Activated CD8-positive, alpha-beta memory T cell treated with anti-CD3 and anti-CD28 coated beads, Interleukin-2, amount 50 U/mL, for 24 hours (primary cell): Measurements from ENCODE around the gene RBM28.

ENCODE experiments used
- DNase-seq: peaks from one replicate; pipeline ENCODE4 v3.0.0-alpha.2; 2020; ENCODE audit errors: extremely low read depth

The RBM28 gene

GRCh38 chr7:128374041-128374440 is 30.3 kb upstream of the RBM28 start:
- no peak for DNase-seq

DNA sequence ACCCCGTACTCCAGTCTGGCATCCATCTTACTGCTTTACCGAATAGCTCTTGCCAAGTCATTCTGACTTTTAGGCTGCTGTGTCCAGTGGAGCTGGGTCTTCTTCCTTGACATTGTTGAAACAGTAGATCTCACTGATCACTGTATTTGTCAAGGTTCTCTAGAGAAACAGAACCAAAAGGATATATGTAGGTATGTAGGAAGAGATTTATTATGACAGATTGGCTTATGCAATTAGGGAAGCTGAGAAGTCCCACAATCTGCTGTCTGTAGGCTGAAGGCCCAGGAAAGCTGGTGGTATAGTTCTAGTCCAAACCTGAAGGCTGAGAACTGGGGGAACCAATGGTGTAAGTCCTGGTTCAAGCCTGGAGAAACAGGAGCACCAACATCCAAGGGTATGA is 29.9 kb upstream of the RBM28 start:
- no peak for DNase-seq

DNA sequence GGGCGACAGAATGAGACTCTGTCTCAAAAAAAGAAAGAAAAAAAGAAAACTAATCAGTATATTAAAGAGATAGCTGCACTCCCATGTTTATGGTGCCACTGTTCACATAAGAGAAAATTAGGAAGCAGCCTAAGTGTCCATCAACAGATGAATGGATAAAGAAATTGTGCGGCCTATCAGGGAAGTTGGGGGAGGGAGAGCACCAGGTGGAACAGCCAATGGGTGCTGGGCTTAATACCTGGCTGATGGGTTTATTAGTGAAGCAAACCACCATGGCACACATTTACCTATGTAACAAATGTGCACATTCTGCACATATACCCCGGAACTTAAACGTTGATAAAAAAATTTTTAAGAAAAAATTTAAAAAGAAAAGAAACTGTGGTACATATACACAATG is 26.8 kb upstream of the RBM28 start:
- DNase-seq = no peak

DNA sequence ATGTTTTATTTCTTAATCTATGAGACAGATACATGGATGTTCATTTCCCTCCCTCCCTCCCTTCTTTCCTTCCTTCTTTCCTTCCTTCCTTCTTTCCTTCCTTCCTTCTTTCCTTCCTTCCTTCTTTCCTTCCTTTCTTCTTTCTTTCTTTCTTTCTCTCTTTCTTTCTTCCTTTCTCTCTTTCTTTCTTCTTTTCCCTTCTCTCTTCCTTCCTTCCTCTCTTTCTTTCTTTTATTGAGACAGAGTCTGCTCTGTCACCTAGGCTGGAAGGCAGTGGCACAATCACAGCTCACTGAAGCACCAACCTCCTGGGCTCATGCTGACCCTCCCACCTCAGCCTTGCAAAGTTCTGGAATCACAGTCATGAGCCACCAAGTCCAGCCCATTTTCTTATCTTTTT is 23.3 kb upstream of the RBM28 start:
- no peak for DNase-seq

DNA sequence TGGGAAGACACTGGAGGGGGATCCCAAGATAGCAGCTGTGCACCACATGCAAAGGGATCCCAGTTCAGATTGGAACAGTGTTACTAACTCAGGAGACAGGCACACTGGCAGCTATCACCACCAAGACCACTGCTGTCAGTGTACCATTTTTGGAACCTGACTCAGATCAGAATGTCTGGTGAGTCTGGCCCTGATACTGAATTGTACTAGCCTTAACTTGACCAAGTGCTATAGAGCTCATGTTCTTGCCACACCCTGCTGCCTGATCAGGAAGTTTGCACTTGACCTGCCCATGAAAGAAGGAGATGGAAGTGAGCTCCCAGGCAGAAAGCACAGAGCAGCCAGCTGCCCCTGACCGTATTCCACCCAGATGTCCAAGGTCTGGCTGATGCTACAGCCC is 22.6 kb upstream of the RBM28 start:
- DNase-seq = no peak

DNA sequence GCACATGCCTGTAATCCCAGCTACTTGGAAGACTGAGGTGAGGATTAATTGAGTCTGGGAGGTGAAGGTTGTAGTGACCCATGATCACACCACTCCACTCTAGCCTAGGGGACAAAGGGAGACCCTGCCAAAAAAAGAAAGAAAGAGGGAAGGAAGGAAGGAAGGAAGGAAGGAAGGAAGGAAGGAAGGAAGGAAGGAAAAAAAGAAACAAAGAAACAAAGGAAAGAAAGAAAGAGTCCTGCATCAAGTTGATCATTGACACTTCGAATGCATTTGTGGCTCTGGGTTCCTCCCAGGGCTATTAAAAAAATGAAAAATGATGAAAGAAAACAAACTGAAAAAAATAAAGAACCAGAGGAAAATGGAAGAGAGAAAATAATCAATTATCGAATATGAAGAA is 21.7 kb upstream of the RBM28 start:
- no peak for DNase-seq

DNA sequence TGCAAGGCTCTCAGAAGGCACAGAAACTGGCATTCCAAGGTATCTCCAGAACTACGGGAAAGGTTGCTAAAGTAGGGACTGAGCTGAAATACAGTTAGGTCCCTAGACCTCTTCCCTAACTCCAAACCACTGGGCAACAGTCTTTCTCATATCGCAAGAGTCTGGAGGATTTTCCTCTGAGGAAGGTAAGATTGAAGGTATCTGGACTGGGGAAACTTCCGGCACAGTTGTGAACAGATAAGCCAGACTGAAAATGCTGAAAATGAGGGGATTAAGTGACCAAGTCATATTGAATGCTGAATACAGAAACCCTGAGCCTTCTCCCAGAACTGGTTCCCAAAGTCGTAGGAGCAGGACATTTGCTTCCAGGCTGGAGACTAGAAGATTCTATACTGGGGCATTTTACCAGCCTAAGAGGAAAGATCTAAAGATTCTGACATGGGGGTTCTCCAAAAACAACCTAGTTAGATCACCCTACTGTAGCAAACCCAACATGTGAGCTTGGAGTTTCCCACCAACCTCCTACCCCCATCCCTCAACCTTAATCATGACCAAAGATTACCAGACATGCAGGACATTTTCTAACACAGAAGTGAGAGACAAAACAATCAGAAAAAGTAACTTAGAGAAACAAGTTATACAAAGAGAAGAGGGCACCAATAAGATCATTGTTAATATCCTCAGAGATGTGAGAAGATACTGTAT is 20.6 kb upstream of the RBM28 start:
- DNase-seq = no peak

GRCh38 chr7:128363261-128363721 is 19.6 kb upstream of the RBM28 start:
- no peak for DNase-seq

DNA sequence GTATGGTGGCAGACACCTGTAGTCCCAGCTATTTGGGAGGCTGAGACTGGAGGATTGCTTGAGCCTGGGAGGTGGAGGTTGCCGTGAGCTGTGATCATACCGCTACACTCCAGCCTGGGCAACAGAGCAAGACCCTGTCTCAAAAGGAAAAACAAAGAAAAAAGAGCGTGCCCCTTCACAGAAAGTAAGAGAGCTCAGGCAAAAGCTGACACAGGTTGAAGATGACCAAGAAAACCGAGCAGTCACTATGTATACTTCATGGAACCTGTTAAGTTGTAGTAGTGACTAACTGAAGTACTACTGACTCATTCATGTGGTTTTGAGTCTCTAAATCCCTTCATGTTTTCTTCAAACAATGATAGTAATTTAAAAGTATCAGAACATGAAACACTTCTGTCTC is 19.0 kb upstream of the RBM28 start:
- no peak for DNase-seq

DNA sequence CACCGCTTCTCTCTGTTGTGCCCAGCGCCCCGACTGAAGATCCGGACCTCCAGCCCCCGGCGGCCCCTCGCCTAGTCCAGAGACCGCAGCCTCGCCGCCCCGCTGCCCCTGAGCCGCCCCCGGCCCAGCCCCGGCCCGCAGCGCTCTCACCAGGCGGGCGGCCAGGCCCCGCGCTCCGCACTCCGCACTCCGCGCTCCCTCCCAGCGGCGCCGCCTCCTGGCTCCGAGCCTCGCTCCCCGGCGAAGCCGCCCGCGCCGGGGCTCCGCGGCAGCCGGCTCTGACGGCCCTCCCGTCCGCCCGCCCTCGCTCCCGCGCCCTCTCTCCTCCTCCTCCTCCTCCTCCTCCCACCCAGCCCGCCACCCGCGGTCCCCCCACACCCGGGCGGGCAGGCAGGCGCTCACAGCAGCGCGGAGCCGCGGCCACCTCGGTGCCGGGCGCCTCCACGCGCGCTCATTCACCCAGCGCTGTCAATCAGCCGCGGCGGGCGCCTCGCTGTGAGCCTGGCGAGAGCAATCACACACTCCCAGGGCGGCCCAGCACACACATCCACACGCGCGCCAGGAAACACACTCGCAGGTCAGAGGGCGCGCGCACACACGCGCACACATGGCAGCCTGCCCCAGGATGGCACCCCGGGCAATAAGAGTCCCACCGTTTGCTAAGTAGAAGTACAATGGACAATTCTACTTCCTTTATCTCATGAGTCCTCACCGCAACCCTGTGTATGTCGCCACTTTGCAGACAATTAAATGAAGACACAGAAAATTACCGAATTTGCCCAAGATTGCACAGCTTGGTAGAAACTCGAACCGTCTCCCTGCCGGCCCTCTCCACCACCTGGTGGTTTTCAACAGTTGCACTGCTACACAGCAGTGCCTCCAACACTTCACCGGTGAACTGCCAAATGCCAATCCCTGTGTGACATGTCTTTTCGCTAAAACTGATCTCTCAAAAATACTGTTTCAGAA is 18.0 kb upstream of the RBM28 start, which contains the start of gene PRRT4:
PRRT4 (minus strand) TSS at position 280 of the 969 bp plus-strand sequence.
- no peak for DNase-seq

- DNase-seq = no peak
Observed at GRCh38 chr7:128360359-128360678, 16.6 kb upstream of the RBM28 start.

GRCh38 chr7:128359939-128360338 is 16.2 kb upstream of the RBM28 start:
- no peak for DNase-seq

DNA sequence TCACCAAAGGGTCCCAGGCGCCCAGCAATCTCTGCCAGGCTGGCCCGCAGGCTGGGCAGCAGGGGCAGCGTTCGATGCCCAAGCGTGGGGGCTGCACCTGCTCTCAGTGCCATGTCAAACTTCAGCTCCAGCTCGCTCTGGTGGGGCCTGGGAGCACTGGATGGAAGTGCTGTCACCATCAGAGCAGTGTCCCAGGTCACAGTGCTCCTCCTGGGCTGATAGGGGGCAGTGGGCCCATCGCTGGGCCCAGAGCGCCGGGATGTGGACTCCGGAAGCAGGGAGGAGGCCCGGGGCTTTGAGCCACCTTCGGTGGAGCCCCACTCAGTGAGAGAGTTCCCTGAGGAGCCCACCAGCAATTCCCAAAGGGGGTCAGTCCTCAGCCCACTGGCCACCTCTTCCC is 15.6 kb upstream of the RBM28 start:
- DNase-seq = no peak

DNA sequence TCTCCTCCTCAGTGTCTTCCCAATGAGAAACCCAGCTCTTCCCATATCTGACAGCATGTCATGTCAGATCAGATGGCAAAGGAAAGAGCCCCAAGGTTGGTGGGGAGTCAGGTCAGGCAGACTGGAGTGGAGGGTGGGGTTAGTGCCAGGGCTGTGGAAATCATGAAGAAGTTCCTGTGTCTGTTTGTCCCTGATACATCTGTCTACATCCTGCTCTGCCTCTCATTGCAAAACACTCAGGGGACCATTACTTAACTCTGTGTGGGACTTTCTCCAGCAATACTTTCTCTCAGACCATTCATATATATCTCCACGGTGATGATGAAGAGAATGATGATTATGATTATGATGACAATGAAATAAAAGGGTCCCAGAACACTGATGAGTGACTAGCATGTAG is 14.5 kb upstream of the RBM28 start:
- no peak for DNase-seq

- DNase-seq = no peak
Observed at GRCh38 chr7:128357217-128357613, 13.5 kb upstream of the RBM28 start.

DNA sequence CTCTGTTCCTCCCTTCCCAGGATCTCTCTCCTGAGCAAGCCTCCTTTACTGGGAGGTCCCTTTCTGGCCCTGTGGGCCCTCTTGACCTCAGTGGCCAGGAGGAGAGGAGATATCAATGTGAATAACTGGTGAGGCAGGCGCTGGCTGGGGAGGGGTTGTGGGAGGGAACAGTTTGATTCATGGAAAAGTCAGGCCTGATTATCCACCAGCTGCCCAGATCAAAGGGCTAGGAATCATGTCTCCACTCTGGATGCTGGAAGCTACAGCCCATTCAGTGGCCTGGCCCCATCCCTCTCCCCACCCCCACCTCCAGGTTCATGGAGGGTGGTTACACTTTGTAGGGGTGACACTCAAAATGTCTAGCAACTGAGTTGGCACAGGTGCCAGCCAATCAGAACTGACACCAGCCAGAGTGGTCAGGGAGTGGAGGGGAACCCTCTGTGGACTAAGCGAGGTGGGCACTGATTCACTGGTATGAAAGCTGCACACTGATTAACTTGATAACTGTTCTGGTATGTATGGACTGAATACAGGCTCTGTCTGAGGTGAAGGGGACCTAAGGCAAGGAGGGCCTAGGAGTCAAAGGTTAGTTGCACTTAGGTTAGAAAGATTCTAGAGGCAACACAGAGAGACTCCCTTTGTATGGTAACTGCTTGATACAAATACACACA is 13.0 kb upstream of the RBM28 start:
- DNase-seq = no peak

- no peak for DNase-seq
Observed at GRCh38 chr7:128353610-128354009, 9.9 kb upstream of the RBM28 start.

GRCh38 chr7:128353189-128353588 is 9.5 kb upstream of the RBM28 start:
- no peak for DNase-seq

- DNase-seq = no peak
Observed at GRCh38 chr7:128352636-128353035, 8.9 kb upstream of the RBM28 start.

- DNase-seq = no peak
Observed at GRCh38 chr7:128352153-128352537, 8.4 kb upstream of the RBM28 start.

- no peak for DNase-seq
Observed at GRCh38 chr7:128351296-128352152, 7.8 kb upstream of the RBM28 start.
